Measurements from ENCODE around the gene GRK5.
"Not testable (repeated sequence)": the region's sequence is repeated elsewhere in the genome, so short reads cannot be mapped to it uniquely, and the experiment has no call there.

DNA sequence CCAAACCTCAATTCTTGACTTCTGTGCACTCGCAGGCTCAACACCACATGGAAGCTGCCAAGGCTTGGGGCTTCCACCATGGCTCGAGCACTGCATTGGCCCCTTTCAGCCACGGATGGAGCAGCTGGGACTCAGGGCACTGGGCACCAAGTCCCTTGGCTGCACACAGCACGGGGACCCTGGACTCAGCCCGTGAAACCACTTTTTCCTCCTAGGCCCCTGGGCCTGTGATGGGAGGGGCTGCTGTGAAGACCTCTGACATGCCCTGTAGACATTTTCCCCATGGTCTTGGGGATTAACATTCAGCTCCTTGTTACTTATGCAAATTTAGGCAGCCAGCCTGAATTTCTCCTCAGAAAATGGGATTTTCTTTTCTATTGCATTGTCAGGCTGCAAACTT lies 227.6 kb downstream of the GRK5 start:
- not testable (repeated sequence) for TF ChIP-seq POLR2A (IDR thresholded peaks at IDR 0.05; ENCODE audit: low read depth, low read length); POLR2AphosphoS5 (IDR thresholded peaks at IDR 0.05; ENCODE audit: low read depth, low read length); TAF1 (IDR thresholded peaks at IDR 0.05; ENCODE audit: borderline replicate concordance, low read depth, low read length)

Data from GM12892 (cell line).